ENCODE data around the gene NT5DC1.
"Not testable (repeated sequence)": the region's sequence is repeated elsewhere in the genome, so short reads cannot be mapped to it uniquely, and the experiment has no call there.

Gene NT5DC1

DNA sequence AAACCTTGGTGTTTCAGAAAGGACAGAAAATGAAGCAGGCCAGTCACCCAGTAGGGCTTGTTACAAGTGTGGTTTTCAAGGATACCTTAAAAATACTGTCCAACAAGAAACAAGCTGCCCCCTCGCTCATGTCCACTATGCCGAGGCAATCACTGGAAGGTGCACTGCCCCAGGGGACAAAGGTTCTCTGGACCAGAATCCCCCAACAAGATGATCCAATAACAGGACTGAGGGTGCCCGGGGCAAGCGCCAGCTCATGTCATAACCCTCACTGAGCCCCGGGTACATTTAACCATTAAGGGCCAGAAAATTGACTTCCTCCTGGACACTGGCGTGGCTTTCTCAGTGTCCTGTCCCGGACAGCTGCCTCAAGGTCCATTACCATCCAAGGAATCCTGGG, 6.6 kb upstream of the NT5DC1 start:
- DNase-seq: no peak

DNA sequence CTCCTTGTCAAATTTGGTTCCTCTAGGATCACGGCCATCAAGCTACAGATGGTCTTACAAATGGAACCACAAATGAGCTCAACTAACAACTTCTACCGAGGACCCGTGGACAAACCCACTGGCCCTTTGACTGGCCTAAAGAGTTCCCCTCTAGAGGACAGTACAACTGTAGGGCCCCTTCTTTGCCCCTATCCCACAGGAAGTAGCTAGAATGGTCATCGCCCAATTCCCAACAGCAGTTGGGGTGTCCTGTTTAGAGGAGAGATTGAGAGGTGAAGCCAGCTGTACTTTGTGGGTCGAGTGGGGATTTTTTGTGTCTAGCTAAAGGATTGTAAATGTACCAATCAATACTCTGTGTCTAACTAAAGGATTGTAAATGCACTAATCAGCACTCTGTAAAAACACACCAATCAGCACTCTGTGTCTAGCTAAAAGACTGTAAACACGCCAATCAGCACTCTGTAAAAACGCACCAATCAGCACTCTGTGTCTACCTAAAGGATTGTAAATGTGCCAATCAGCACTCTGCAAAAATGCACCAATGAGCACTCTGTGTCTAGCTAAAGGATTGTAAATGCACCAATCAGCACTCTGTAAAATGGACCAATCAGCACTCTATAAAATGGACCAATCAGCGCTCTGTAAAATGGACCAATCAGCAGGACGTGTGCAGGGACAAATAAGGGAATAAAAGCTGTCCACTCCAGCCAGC, 4.4 kb upstream of the NT5DC1 start:
- not testable (repeated sequence) for DNase-seq

DNA sequence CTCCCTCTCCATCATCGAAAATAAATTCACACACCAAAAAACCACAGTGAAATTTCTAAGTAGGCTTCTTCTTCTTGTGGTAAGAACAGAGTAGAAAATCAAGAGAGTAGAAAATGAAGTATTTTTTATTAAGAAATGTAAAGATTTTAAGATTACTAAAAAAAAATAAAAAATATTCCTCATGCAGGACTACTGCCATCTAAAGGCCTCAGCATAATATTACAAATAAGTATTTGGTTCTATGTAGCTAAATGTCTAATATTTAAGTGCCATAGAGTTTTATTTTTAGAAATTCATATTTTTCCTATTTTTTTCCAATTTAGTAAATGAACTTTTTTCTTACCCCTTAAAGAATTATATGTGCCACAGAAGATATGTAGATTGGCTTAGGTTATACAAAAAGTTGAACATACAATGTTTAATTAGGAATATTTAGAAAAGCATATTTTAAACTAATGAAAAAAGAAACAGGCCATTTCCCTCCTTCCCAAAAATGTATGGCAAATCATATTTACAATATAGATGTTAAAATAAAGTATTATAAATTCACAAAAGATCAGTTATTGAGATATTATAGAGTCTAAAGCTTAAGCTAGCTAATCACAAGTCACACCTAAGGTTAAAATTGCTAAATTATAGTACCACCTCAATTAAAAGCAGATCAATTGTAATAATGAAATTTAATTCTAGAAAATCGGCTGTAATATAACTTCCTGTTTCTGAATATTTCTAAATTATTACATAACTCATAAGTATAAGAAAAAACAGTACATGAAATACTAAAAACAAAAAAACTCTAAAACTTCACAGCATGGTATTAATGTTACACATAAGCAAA, 3.5 kb upstream of the NT5DC1 start:
- no peak for DNase-seq

DNA sequence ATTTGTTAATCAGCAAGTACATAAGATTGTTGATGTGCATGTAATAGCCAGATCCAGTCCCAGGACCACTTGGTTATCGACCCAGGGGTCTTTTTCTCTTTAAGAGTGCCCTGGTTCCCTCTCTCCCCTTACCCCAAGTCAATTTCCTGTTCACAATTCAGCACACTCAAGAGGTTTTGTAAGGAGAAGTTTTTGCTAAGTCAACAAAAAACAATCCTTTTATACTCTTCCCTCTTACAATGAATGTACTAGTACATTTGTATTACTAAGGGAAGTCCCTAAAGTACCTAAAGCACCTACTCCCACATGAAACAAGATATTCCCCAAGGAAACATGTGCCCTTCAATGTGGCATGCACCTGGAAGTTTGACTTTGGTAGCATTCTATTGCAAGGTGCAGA, 1.6 kb upstream of the NT5DC1 start:
- no peak for DNase-seq

DNA sequence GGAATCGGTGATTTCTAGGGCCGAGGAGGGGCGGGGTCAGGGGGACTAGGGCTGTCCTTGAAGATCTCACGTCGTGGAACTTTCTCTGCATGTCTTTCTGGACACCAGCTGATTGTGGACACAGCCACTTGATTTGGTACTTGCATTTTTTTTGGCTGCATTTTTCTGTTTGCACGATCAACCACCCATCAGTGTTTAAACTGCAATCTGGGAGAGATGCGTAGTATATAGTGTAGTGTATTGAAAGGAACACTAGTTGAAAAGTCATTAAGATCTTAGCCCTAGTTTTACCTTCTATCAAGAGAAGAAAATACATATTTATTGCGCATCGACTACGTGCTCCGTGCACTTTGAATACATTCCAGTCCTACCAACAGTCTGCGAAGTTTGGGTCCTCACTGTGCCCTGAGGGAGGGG, 657 bp downstream of the NT5DC1 start:
- DNase-seq: no peak

DNA sequence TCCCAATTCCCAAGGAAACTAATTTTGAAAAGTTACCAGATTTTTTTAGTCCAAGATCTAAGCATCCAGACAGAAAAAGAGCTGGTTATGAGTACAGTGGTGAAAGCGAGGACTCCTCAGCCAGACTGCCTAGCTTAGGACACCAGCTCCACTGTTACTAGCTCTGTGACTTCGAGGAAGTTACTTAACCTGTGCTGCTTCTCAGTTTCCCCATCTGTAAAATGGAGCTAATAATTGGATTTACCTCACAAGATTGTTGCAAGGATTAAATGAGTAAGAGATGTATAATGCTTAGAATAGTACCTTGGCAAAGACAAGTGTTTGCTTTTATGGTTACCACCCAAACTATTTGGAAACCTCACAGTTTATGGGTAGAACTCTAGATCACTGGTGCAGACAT, 1.1 kb downstream of the NT5DC1 start:
- no peak for DNase-seq

DNA sequence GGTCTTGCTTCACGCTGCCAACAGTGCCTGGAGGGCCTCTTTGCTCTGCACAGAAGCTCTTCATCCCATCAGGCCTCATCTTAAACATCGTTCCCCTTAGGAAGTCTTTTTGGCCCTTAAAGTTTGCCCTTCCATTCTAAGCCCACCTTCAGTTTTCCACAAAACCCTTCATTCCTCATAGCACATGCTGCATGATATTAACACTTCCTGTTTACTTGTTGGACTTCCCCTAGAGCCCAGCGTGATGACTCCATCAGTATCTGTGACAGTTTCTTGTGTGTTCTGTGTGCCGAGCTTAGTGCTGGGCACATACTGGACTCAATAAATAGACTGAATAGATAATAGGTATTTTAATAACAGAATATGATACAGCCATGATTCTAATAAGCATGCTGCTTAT, 2.2 kb downstream of the NT5DC1 start:
- DNase-seq: no peak

DNA sequence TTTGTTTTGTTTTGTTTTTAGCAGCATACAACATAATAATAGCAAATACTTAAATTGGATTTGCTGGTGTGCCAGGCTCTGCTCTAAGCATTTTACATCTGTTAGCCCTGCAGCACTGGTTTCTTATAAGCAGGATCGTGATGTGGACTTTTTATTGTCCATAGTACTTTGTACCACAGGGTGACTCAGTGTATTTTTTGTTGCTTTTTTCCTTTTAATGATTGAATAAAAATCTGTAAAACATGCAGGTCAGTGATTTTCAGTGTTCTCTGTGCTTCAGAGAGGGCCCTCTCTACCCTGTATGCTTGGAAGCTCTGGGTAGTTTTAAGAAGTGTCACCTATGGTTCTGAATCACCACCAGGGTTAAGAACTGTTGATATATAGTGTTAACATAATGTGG, 4.0 kb downstream of the NT5DC1 start:
- DNase-seq: no peak

DNA sequence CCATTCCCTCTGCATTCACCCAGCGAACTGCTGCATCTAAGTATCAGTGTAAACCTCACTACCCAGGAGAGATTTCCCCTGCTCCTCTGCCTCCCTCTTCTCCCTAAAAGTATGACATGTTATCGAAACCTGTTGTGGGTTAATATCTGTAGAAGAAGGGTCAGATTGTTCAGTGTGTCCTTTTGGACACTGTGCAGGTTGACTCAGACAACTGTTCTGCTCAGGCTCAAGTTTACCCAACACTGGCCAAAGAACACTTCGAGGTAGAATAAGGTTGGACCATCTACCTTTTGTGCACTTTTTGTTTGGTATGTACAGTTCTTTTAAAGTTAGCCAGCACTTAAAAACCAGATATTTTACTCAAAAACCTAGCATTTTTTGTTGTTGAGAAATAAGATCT, 4.6 kb downstream of the NT5DC1 start:
- DNase-seq: no peak

DNA sequence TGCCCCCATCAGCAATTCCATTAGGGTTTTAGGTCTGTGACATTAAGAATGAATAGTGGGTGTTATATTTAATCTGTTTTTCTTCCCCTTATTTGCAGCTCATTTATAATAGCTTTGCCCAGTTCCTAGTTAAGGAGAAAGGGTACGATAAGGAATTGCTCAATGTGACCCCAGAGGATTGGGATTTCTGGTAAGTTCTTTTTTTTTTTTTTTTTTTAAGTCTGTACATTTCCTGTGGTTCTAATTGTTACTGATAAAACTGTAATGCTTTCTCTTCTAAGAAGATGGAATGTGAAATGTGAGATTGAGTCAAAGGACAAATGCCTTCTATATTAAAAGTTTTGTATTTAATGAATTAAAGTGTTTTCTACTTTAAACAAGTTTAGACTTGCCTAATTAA, 5.5 kb downstream of the NT5DC1 start:
- no peak for DNase-seq

DNA sequence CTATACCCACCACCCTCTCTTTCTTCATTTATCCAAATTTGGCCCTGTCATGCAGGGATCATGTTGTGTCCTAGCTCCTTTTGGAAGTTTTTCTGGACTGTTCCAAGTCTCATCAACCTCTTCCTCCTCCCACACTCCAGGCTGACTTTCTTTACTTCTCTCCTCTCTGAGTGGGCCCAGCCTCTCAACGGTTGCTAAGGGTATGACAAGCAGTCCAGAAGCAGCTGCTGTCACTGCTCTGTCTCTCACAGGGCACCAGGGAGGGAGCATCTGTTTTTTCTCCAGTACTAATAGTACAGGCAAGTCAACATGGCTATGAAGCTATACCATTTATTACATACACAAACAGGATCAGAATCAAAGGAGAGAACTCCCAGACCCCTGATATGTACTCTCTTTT, 8.2 kb downstream of the NT5DC1 start:
- no peak for DNase-seq

DNA sequence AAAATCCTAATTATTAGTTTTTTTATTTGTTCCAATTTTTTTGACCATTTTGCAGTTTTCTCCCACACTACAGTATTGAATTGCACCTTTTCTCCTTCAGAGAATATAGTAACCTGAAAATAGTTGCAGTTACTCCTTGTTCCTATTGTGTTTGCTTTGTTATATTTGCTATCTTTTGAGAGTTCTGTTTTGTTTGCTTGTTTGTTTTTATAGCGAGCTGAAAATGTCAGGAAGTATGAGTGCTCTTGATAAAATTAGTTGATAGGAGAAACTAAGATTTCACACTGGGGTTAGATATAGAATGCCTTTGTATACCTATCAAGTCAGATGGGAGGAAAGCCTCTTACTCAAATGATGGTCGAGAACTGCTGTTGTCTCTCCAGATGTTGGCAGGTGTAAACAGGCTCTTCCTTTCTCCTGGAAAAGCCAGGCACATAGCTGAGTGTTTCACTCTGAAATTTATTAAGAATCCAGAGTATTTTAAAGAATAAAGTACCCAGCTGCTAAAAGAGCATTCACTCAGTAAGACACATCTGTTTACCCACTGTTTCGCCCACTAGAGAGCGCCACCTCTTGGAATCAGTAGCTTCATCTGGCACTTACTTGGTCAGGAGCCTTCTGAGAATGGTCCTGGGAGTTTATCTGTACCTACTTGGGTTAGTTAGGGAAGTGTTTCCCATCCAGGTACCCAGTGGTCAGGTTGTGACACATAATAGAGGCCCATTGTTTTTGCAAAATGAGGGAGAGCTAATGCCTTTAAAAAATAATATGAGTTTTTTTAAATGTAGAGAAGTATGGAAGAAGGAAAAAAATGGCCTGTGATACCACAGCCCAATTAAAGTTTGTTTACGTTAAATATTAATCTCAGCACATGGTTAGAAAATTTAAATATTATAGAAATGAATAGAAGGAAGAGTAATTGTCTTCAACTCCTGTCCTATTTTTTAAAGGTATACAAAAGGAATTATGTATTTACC, 11.2 kb downstream of the NT5DC1 start:
- no peak for DNase-seq

DNA sequence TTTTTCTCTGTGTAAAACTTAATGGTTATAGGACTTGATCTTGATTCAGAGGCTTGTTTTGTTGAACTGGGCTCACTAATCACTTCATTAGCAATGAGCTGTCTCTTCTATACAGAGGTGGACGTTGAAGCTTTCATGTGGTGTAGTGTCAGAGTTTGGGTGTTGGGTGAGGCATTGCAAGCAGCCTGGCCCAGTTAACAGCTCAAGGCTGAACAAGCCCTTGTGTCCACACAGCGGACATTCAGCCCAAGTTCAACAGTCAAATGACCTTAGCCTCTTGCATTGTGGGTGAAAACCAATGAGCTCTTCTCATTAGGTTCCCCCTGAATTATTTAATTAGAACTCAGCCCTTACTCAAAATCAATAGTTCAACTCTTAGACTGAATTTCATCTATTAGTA, 12.7 kb downstream of the NT5DC1 start:
- DNase-seq: no peak

DNA sequence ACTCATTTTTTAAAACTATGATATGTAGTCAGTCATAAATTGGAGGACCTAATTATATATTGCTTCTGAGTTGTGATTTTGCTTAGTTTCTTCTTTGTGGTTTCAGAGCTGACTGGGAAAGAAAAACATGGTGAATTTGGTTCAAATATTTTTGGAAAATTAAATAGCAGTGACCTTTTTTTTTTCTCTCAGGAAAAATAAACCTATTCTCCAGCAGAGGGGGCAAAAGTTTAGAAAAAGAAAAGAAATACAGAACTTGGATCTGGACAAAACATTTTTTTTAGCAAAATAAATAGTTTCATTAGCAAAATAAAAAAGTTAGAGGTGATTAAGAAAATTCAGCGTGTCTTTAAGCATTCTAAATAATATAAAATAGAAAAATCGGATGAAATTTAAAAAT, 15.1 kb downstream of the NT5DC1 start:
- no peak for DNase-seq

DNA sequence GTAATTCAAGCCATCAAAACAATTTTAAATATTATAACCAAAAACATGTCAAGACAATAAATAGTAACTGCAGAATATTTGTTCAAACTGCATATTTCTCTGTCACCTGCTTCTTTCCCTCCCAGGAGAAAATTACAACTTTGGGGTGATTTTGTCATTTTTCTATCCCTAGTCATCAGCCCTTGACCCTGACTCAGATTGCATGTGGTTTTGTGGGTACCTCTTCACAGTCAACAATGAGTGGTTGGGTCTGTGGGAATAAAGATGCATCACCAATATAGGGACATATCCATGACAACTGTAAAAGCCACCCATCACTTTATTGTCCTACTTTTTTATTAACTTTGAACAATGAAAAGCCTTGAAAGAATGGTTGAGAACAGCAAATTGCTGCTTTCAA, 18.0 kb downstream of the NT5DC1 start:
- DNase-seq: no peak

DNA sequence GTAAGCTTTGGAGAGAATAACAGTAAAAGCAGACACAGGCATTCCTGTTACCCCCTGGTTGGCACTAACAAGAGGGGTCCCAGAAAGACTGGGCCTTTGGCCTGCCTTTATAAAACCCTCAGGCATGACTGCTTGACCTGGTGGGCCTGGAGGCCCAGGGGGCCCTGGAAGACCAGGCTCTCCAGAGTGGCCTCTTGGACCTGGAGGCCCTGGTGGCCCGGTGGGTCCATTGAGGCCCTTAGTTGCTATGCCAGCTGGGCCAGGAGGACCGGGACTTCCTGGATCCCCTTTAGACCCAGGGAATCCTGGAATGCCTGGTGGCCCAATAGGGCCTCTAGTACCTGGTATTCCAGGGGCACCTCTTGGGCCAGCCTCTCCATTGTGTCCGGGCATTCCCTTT, 19.8 kb downstream of the NT5DC1 start:
- no peak for DNase-seq

DNA sequence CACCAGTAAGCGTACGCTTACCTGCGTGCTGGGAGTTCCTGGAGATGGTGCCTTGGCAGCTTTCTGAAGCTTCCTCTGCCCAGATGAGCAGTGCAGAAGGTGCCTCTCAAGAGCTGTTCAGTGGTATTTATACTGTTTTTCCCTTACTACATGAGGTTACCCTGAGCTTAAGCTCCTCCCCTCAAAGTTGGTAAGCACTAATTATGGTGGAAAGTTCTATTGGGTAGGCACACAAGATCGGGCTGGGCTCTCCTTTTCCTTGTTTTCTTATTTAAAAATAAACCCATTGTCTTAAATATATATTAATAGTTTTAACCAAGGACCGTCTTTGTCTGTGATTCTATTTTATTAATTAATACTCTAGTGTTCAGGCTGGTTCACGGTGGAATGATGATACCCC, 25.4 kb downstream of the NT5DC1 start, which contains the start of gene COL10A1:
Gene COL10A1, minus strand, starts transcription at position 101 of the 400 bp plus-strand sequence. CDS start 640 bp downstream, outside the sequence.
- no peak for DNase-seq

DNA sequence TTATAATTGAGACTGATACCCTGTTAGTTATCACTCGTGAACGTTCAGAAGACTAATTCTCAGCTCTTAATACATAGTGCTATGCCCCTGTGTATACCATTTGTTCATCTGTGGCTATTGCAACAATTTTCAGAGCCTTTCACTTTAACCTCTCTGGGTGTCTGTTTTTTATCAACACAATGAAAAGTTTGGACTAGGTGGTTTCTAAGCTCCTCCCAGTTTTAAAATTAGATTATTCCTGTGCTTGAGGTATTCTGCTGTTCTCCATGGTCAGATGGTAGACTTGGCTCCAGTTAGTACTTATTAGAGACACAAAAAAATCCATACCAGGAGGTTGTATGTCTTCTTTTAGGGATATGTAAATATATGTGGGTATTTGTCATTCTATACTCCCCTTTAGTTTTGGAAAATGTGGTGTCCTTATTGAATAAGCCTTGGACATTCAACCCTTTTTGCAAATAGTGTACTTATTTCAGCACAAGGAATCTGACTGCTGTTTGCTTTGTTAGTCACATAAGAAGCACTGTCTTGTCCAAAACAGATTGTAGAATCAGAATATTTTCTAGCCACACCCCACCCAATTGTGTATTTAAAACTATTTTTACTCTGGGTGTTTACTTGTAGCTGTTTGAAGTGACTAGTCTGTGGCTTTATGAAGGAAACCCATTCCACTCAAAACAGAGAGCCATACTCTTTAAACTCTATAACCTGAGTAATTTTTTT, 27.3 kb downstream of the NT5DC1 start:
- DNase-seq: no peak

DNA sequence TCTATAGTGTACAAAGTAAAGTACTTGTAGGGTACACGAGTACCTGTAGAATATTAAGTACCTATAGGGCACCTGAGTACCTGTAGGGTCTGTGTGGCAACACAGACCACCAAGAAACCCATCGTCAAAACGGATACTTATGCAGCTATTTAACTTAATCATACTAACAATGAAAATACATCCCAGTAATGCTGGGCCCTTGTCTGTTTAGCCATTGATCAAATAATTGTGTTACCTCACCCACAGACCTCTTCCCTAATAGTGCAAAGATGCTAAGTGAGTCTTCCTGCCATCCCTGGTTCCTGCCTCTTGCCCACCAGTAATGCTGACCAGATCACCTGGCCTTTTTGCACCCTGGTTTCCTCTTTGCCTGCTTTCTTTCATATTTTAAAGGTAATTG, 32.8 kb downstream of the NT5DC1 start:
- no peak for DNase-seq

DNA sequence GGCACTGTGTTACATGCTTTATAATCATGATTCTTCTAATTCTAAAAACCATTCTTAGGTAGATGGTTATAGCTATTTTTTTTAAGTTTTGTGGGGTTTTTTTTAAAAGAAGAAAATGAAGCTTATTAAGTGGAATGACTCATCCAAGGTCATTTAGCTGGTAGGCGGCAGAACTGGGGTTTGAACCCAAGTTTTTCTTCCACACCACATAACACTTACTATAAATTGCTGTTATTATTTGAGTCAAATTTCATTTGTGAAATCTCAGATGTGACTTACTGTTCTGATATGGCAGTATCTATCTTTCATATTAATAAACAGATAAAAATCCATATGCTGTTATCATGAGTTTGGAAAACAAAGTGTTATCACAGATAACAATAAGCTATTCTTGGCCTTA, 35.7 kb downstream of the NT5DC1 start:
- no peak for DNase-seq

DNA sequence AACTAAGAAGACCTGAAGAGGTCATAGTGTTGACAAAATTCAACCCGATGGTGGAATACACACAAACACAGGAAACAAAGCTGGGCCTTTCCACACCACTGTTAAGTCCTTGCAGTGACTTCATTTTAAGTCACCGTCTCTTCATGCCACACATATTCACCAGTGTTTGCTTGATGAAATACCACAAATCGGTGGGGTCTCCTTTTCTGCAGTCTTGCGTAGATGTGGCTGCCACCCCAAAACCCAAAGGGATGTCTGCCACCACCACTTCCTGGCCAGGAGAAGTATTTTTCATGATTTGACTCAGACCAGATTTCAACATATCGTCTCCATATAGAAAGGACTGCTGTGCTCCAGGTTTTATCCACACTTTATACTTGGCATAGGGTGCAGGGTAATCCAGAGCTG, 36.3 kb downstream of the NT5DC1 start:
- no peak for DNase-seq

DNA sequence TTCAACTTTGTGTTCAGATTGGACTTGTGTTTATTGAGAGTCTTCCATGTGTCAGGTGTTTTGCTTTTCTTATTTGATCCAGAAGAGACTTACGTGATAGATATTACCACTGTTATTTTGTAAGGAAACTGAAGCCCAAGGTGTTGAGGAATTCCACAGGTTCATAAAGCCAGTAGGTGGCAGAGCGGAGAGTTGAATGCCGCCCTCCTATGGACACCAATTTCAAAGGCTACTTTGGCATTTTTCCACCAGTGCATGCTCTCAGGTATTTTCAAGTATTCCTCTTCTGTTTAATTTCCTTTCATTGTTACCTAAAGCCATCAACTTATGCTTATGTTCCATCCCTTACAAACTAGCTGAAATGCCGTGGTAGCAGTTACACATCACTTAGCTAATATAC, 39.3 kb downstream of the NT5DC1 start:
- DNase-seq: no peak

DNA sequence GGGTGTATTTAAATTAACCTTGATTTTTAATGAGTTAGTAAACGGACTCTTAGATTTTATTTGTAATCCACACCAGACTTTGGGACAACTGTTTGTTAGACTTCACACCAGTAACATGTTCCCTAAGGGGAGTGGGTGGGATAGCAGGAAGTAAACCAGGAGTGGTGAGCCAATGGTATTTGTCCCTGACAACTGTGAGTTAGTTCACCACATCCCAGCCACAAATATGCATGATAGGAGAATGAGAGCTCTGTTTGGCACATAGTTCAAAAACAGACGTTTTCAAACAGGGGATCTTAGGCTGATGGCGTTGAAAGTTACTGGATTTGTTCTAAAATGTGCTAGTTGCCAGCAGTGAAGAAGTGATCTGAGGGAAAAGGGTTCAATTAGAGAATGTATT, 44.0 kb downstream of the NT5DC1 start:
- DNase-seq: no peak

Measured in stimulated activated CD4-positive, alpha-beta T cell treated with anti-CD3 and anti-CD28 coated beads, Interleukin-2, amount 100 ng/mL, for 48 hours (primary cell).